NCI-H526 (cell line): Measurements from ENCODE around the gene TBC1D22A.

ENCODE experiments used
- DNase-seq, 2 experiments: peaks; one replicate each; lab custom pipeline; 2025; lab: John Stamatoyannopoulos, UW

The TBC1D22A gene

GRCh38 chr22:46958658-46959057 is 196.2 kb downstream of the TBC1D22A start:
- DNase-seq = no peak

DNA sequence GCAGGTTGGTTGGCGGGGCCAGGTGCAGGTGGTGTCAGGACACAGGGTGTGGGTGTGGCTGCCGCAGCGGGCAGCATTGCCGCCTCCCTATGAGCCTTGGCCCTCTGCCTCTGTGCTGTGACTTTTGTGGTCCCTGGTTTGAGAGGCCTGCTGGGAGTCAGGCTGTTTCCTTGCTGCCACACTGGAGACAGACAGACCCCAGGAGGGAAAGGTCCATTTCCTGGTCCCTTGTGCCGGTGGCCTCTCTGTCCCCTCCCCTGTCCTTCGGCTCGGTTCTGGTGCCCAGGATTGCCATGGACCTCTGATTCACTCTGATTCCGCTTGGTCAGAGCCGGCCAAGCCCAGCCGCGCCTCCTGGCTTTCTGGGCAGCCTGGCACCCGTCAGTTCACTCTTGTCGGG is 196.9 kb downstream of the TBC1D22A start:
- no peak for DNase-seq

GRCh38 chr22:46961591-46962295 is 199.3 kb downstream of the TBC1D22A start:
- no peak for DNase-seq

- no peak for DNase-seq
Observed at GRCh38 chr22:46962406-46962805, 200.0 kb downstream of the TBC1D22A start.

- DNase-seq = no peak
Observed at GRCh38 chr22:46963672-46964545, 201.5 kb downstream of the TBC1D22A start.

- no peak for DNase-seq
Observed at GRCh38 chr22:46964773-46965550, 202.5 kb downstream of the TBC1D22A start.

DNA sequence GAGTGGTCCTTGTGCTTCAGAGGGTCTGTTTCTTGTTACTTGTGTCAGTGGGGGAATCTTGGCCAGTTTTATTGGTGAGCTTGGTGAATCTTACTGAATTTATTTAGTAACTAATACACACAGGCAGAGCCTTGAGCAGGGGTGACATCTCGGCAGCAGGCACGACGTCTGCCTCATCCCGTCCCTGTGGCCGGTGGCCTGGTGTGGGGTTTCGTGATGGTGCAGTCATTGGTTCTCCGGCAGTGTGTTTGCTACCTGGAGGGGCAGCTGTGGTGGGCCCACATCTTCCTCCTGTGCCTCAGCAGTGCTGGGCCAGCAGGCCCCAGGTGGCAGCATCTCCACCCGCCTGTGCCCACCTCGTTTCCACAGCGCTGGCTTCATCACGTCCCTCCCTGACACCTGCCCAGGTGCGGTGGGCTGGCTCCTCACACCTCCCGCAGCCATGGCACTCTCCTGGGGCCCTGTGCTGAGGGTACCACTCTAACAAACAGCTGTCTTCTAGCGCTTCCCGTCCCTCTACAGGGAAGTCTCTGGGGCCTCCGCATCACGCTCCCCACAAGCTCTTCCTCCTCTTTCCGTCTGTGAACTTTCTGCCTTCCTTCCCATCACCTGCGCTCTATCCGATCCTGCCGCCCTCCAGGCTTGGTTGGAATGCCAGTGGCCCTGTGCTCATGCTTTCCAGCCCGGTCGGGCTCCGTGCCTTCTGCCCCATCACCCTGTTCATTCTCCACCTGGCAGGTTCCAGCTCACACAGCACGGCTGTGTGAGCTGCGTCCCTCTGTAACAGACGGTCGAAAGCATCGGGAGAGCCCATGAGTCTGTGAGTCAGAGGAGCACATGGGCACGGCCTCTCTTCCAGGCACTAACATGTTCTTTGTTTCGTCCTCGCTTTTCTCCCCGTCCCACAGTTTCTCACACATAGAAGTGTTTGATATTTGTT is 203.4 kb downstream of the TBC1D22A start:
- DNase-seq = no peak

GRCh38 chr22:46966495-46966845 is 204.0 kb downstream of the TBC1D22A start:
- no peak for DNase-seq

GRCh38 chr22:46966846-46967245 is 204.4 kb downstream of the TBC1D22A start:
- DNase-seq = no peak

DNA sequence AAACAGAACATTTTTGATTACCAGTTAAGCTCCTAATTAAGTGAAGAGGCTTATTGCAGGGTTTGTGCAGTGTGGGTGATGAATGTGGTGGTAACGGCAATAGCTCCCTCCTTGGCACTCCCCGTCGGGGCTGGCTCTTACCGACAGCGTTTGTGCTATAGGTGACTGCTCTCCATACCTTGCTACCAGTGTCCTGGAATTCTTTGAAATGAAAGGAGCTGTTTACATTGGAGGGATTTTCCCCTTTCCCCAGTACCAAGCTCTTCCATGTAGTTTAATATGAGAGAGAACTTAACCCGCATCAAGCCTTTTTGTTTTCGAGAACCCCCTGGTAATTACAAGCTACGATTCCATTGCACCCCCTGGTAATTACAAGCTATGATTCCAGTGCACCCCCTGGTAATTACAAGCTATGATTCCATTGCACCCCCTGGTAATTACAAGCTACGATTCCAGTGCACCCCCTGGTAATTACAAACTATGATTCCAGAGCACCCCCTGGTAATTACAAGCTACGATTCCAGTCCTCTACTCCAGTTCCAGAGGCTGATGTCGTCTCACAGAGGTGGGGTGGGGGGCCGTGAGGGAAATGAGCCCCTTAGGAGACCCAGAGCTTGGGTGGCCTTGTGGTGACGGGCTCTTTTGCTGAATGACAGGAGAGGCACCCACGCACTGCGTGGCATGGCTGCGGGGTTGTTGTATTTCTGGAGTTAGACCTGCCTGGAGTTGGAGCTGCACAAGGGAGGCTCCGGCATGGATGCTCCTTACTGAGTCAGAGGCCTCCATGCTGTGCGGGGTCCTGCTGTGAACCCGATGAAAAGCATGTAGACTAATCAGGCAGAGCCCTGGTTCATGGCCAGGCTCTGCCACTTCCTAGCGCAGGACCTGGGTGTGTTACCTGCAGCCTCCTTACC is 205.3 kb downstream of the TBC1D22A start:
- no peak for DNase-seq

DNA sequence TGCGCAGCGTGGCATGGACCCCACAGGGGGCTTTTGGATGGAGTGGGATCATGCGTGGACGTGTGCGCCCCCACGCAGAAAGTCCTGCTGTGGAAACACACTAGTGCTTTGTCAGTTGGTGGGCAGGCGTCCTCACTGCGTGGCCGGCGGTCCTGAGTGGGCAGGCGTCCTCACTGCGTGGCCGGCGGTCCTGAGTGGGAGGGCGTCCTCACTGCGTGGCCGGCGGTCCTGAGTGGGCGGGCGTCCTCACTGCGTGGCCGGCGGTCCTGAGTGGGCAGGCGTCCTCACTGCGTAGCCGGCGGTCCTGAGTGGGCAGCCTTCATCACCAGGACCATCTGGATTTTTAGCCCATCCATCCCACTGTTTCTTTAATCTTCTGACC is 205.9 kb downstream of the TBC1D22A start:
- no peak for DNase-seq

DNA sequence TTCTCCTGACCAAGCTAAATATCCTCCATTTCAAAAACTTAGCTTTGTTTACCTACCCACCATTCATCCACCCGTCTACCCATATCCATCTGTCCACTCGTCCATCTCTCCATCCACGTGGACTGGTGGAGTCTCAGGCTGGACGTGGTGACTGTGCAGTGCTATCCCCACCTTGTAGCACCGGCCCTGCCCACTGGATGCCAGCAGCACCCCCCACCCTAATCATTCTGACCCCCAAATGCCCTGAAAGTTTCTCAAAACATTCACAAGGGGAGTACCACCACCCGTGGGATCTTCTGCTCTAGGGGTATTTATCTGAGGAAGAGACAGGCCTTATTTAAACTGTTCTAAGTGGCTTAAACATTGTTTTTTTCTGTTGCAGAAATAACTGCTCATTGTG is 206.4 kb downstream of the TBC1D22A start:
- no peak for DNase-seq

DNA sequence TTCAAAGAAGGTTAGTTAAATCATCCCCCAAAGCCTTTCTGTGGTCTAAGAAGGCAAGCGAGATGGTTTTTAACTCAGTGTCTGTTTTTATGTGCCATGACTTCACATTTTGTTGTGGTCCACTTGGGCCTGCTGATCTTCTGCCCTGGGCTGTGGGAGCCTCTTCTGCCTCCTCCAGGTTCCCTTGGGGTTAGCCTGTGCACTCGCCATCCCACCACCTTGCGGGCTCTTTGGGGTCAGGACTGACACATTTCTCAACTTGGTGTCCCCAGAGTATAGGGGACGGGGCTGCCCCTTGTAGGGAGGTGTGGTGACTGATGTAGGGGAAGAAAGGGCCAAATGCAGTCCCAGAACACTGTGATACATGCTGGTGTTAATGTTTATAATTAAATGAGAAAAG is 207.0 kb downstream of the TBC1D22A start:
- no peak for DNase-seq

- DNase-seq = no peak
Observed at GRCh38 chr22:46969961-46970360, 207.5 kb downstream of the TBC1D22A start.

- no peak for DNase-seq
Observed at GRCh38 chr22:46970411-46971098, 208.1 kb downstream of the TBC1D22A start.

- DNase-seq = no peak
Observed at GRCh38 chr22:46971099-46971763, 208.8 kb downstream of the TBC1D22A start.

- no peak for DNase-seq
Observed at GRCh38 chr22:46971764-46972125, 209.3 kb downstream of the TBC1D22A start.

- DNase-seq = no peak
Observed at GRCh38 chr22:46972256-46972655, 209.8 kb downstream of the TBC1D22A start.
